ENCODE measurements around the gene JUN.

JUN gene

GRCh38 chr1:58783993-58784757, at the start of gene JUN:
Gene JUN (minus strand): TSS chr1:58784047. CDS start chr1:58783070, 977 bp downstream.
- peak; percentile 98 for DNase-seq (ENCODE audit: low spot score)

- DNase-seq (ENCODE audit: low spot score), result no peak
Observed at GRCh38 chr1:58833166-58833565, 49.3 kb upstream of the JUN start.

- no peak for DNase-seq (ENCODE audit: low spot score)
Observed at GRCh38 chr1:58830291-58830690, 46.4 kb upstream of the JUN start.

- no peak for DNase-seq (ENCODE audit: low spot score)
Observed at GRCh38 chr1:58829866-58830265, 46.0 kb upstream of the JUN start.

- DNase-seq (ENCODE audit: low spot score), result no peak
Observed at GRCh38 chr1:58827298-58827697, 43.5 kb upstream of the JUN start.

- DNase-seq (ENCODE audit: low spot score), result no peak
Observed at GRCh38 chr1:58824753-58825389, 41.0 kb upstream of the JUN start.

GRCh38 chr1:58823481-58824010, 39.7 kb upstream of the JUN start:
- DNase-seq (ENCODE audit: low spot score), result no peak

GRCh38 chr1:58821309-58821708, 37.5 kb upstream of the JUN start:
- no peak for DNase-seq (ENCODE audit: low spot score)

GRCh38 chr1:58818976-58819375, 35.1 kb upstream of the JUN start:
- no peak for DNase-seq (ENCODE audit: low spot score)

- no peak for DNase-seq (ENCODE audit: low spot score)
Observed at GRCh38 chr1:58818075-58818474, 34.2 kb upstream of the JUN start.

GRCh38 chr1:58816747-58817221, 32.9 kb upstream of the JUN start:
- DNase-seq (ENCODE audit: low spot score), result no peak

- DNase-seq (ENCODE audit: low spot score), result peak; percentile 87
Observed at GRCh38 chr1:58816072-58816746, 32.4 kb upstream of the JUN start.

GRCh38 chr1:58815686-58816071, 31.8 kb upstream of the JUN start:
- DNase-seq (ENCODE audit: low spot score), result peak; percentile 89

GRCh38 chr1:58815069-58815685, 31.3 kb upstream of the JUN start:
- DNase-seq (ENCODE audit: low spot score), result peak; percentile 94

- DNase-seq (ENCODE audit: low spot score), result peak; percentile 81
Observed at GRCh38 chr1:58814251-58815068, 30.6 kb upstream of the JUN start.

- no peak for DNase-seq (ENCODE audit: low spot score)
Observed at GRCh38 chr1:58813801-58814200, 30.0 kb upstream of the JUN start.

- no peak for DNase-seq (ENCODE audit: low spot score)
Observed at GRCh38 chr1:58813361-58813760, 29.5 kb upstream of the JUN start.

- DNase-seq (ENCODE audit: low spot score), result no peak
Observed at GRCh38 chr1:58812926-58813325, 29.1 kb upstream of the JUN start.

GRCh38 chr1:58812468-58812867, 28.6 kb upstream of the JUN start:
- no peak for DNase-seq (ENCODE audit: low spot score)

GRCh38 chr1:58811303-58811702, 27.5 kb upstream of the JUN start:
- no peak for DNase-seq (ENCODE audit: low spot score)

GRCh38 chr1:58809325-58810010, 25.6 kb upstream of the JUN start:
- no peak for DNase-seq (ENCODE audit: low spot score)
